GM18868 (cell line): ENCODE results near the gene HECW1.
"Not testable (repeated sequence)": the region's sequence is repeated elsewhere in the genome, so short reads cannot be mapped to it uniquely, and the experiment has no call there.

Experiments
- ATAC-seq: cut with Tn5 transposase; IDR thresholded peaks from one replicate; pipeline ENCODE4 v1.9.1; 2021; ENCODE audit warnings: mild to moderate bottlenecking, moderate library complexity; ENCODE audit not compliant: unreplicated experiment

The HECW1 gene

GRCh38 chr7:43302773-43303460 lies 190.5 kb downstream of the HECW1 start:
- no peak for ATAC-seq

- ATAC-seq = peak; percentile 61
These were observed 191.3 kb downstream of the HECW1 start for GRCh38 chr7:43303740-43304241.

- no peak for ATAC-seq
These were observed 194.0 kb downstream of the HECW1 start for GRCh38 chr7:43306404-43306803.

- no peak for ATAC-seq
These were observed 195.1 kb downstream of the HECW1 start for GRCh38 chr7:43307522-43307921.

GRCh38 chr7:43308913-43309705 lies 196.7 kb downstream of the HECW1 start:
- ATAC-seq = peak; percentile 78

GRCh38 chr7:43309706-43310022 lies 197.2 kb downstream of the HECW1 start:
- ATAC-seq = peak; percentile 31

GRCh38 chr7:43311052-43311451 lies 198.6 kb downstream of the HECW1 start:
- no peak for ATAC-seq

GRCh38 chr7:43311694-43312093 lies 199.2 kb downstream of the HECW1 start:
- ATAC-seq = no peak

- ATAC-seq = no peak
These were observed 201.4 kb downstream of the HECW1 start for GRCh38 chr7:43313628-43314378.

- peak; percentile 64 for ATAC-seq
These were observed 202.1 kb downstream of the HECW1 start for GRCh38 chr7:43314379-43315158.

- ATAC-seq = no peak
These were observed 204.6 kb downstream of the HECW1 start for GRCh38 chr7:43317075-43317474.

GRCh38 chr7:43318188-43318770 lies 205.8 kb downstream of the HECW1 start:
- ATAC-seq = no peak

GRCh38 chr7:43325595-43325994 lies 213.1 kb downstream of the HECW1 start:
- ATAC-seq = no peak

- ATAC-seq = no peak
These were observed 215.9 kb downstream of the HECW1 start for GRCh38 chr7:43328336-43328735.

GRCh38 chr7:43328785-43329380 lies 216.4 kb downstream of the HECW1 start:
- ATAC-seq = no peak

GRCh38 chr7:43332193-43332796 lies 219.8 kb downstream of the HECW1 start:
- ATAC-seq = no peak

GRCh38 chr7:43337191-43337590 lies 224.7 kb downstream of the HECW1 start:
- no peak for ATAC-seq

- ATAC-seq = no peak
These were observed 225.4 kb downstream of the HECW1 start for GRCh38 chr7:43337811-43338210.

GRCh38 chr7:43341132-43341531 lies 228.7 kb downstream of the HECW1 start:
- no peak for ATAC-seq

GRCh38 chr7:43343417-43343816 lies 231.0 kb downstream of the HECW1 start:
- ATAC-seq = not testable (repeated sequence)
